ENCODE results near the gene DCP1B.
A peak's percentile ranks its signal among the peaks of the same experiment; 100 is the strongest.

Gene DCP1B

GRCh38 chr12:2047752-2048151 lies 43.5 kb upstream of the DCP1B start:
- H3K27ac ChIP-seq, result no peak overlapping the region
- no peak for DNase-seq (ENCODE audit: low spot score)
- TF ChIP-seq, protein P1, sequence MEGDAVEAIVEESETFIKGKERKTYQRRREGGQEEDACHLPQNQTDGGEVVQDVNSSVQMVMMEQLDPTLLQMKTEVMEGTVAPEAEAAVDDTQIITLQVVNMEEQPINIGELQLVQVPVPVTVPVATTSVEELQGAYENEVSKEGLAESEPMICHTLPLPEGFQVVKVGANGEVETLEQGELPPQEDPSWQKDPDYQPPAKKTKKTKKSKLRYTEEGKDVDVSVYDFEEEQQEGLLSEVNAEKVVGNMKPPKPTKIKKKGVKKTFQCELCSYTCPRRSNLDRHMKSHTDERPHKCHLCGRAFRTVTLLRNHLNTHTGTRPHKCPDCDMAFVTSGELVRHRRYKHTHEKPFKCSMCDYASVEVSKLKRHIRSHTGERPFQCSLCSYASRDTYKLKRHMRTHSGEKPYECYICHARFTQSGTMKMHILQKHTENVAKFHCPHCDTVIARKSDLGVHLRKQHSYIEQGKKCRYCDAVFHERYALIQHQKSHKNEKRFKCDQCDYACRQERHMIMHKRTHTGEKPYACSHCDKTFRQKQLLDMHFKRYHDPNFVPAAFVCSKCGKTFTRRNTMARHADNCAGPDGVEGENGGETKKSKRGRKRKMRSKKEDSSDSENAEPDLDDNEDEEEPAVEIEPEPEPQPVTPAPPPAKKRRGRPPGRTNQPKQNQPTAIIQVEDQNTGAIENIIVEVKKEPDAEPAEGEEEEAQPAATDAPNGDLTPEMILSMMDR (IDR thresholded peaks at IDR 0.05), result no peak

GRCh38 chr12:2046957-2047356 lies 42.7 kb upstream of the DCP1B start:
- Histone ChIP-seq H3K27ac (no peak overlapping the region), H3K4me3 (no peak overlapping the region)
- DNase-seq (ENCODE audit: low spot score), result no peak
- TF ChIP-seq, protein P1 (IDR thresholded peaks at IDR 0.05), result no peak

More at GRCh38 chr12:2047752-2048151, 43.5 kb upstream of the DCP1B start:
- H3K4me3 ChIP-seq, result no peak overlapping the region

DNA sequence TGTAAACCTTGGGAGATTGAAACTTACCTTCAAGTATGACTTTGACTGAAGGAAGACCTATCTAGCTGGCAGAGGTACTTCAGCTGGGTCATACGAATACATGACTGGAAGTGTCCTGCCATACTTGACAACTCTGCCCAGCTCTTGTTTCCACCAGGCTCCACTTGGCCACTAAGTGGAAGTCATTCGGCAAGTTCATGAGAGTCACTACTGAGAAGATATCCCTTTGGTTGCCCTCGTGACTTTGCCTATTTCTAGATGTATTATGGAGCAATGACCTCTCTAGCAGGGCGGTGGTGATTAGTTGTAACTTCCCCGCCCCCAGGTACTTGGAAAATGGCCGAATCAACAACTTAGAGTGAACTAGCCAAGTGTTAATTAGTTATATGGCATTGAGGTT lies 39.9 kb upstream of the DCP1B start:
- Histone ChIP-seq H3K27ac (no peak overlapping the region), H3K4me3 (no peak overlapping the region)
- no peak for DNase-seq (ENCODE audit: low spot score)
- TF ChIP-seq, protein P1 (IDR thresholded peaks at IDR 0.05), result no peak

DNA sequence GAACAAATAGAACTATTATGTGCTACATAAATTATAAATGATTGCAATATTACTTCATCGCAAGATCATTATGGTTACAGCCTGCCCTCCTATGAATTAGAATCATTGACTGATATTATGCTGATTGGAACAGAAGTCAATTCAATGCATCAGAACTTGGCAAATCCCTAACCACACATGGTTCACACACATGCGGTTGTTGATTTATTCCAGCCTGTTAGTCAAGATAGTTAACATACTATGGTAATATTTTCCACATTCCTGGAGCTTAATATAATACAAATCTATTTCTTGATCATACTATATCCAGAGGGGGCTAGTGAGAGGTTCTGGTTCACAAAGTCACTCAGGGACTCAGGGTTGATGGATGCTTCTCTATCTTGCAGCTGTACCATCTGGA lies 38.8 kb upstream of the DCP1B start:
- TF ChIP-seq, protein P1 (IDR thresholded peaks at IDR 0.05), result no peak
- DNase-seq (ENCODE audit: low spot score), result no peak

DNA sequence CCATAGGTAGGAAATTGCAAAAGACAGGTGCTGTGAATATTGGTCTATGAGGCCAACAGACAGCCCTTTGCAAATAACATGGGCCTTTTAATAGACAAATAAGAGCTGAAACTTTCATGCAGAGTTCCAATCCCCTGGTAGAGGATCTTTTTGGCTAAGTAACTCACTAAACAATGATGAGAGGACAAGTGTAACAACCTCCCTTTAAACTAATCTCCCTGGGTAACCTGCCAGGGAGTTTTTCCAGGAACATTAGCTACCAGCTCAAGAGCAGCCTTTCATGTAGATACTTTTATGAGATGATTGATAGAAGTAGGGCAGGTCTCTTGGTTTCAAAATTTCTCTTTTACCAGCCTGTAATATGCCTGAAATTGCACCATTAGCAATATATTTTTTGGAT lies 34.8 kb upstream of the DCP1B start:
- H3K4me3 ChIP-seq, result no peak overlapping the region
- H3K27ac ChIP-seq, result no peak overlapping the region
- no peak for DNase-seq (ENCODE audit: low spot score)
- TF ChIP-seq, protein P1 (IDR thresholded peaks at IDR 0.05), result no peak

More for the DNA sequence above, 38.8 kb upstream of the DCP1B start:
- Histone ChIP-seq H3K27ac (no peak overlapping the region), H3K4me3 (no peak overlapping the region)

DNA sequence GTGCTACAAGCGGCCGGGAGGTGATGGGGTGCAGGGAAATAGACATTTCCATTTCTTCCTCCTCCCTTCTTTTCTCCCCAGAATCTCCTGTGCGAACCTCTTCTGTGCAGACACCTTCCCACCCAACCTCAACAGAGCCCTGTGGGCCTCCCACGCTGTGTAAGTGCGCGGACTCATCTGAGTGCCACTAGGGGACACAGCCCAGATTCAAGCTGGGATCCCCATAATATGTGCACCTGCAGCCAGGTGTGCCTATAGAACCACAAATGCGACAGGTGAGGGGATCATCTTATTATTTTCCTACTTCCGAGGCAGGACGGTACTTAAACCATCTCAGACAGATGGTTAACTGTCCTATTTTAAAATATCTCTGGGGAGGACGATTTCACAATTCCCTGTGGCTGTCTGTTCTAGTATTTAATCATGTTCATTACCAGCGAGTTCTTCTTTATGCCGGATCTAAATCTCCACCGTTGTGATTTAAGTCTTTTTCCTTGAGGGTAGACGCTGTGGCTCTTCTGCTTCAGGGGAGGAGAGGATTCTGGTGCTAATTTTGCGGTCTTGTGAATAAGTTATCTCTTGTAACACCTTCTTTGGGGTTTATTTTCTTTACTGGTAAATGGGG lies 31.3 kb upstream of the DCP1B start:
- TF ChIP-seq, protein P1 (IDR thresholded peaks at IDR 0.05), result no peak
- no peak overlapping the region for H3K27ac ChIP-seq
- peak overlapping the region; percentile 63 for H3K4me3 ChIP-seq
- DNase-seq (ENCODE audit: low spot score), result no peak

- TF ChIP-seq, protein P1 (IDR thresholded peaks at IDR 0.05), result peak; percentile 92
- H3K4me3 ChIP-seq, result peak overlapping the region; percentile 63
Observed at GRCh38 chr12:2034633-2035430, 30.6 kb upstream of the DCP1B start.

More at GRCh38 chr12:2034633-2035430, 30.6 kb upstream of the DCP1B start:
- peak overlapping the region in 1 of 2 donors; percentile 2 for H3K27ac ChIP-seq
- peak; percentile 83 for DNase-seq (ENCODE audit: low spot score)
